NCI-H1048 (cell line): ENCODE measurements around the gene SGCA.

Experiments
- DNase-seq: peaks from one replicate; lab custom pipeline; 2025; lab: John Stamatoyannopoulos, UW

The SGCA gene

GRCh38 chr17:50194934-50195865 is 29.4 kb downstream of the SGCA start:
- DNase-seq = no peak

DNA sequence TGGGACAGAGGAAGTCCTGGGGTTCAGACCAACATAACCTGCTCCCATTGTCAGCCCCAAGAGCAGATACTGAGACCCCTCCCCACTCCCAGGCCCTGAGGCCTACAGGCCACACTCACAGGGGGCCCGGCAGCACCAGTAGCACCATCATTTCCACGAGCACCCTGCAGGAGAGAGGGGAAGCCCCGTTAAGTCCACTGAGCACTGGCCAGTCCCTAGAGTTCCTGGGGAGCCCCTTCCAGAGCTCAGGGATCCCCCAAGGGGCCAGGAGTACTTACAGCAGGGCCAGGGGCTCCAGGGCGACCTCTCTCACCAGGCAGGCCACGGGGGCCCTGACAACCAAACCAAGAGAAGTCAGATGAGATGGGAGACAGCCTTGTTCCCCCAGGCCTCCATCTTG is 30.2 kb downstream of the SGCA start:
- DNase-seq = no peak

DNA sequence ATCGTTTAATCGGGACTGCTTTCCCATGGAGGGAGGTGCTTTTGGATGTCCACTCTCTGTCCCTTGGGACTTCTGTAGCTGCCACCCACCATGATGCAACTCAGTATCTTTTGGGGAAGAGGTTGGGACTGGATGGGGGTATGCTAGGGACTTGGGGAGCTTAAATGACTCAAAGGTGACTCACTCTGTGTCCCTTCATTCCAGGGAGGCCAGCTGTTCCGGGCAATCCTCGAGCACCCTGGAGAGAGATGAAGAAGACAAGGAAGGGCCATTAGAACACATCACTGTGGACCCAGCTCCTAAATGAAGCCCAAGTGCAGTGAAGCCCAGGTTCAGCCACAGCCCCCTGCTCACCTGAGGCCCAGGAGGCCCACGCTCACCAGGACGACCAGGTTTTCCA is 31.0 kb downstream of the SGCA start:
- no peak for DNase-seq

DNA sequence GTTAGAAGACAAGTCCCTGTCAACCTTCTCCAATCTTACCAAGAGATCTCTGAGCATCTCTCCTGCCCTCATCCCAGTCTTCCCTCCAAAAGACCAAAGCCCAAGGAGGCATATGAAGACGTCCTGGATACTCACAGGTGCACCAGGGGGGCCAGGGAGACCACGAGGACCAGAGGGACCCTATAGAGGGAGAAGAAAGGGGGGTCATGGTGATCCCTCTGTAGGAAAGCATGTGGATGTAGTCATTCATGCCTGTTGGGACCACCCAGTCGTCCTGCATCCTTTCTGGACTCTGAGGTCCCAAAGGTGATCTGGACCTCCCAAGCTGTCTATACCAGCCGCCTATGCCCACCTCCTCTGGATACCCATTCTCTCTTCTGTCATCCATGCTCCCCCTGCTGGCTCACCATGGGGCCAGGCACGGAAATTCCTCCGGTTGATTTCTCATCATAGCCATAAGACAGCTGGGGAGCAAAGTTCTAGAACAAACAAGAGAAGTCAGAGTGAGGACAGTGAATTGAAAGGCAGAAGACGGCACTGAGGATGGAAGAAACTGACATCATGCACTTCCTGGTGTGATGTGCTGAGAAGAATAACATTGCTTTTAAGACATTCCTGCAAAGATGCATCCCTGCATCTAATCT is 32.3 kb downstream of the SGCA start:
- DNase-seq = no peak

DNA sequence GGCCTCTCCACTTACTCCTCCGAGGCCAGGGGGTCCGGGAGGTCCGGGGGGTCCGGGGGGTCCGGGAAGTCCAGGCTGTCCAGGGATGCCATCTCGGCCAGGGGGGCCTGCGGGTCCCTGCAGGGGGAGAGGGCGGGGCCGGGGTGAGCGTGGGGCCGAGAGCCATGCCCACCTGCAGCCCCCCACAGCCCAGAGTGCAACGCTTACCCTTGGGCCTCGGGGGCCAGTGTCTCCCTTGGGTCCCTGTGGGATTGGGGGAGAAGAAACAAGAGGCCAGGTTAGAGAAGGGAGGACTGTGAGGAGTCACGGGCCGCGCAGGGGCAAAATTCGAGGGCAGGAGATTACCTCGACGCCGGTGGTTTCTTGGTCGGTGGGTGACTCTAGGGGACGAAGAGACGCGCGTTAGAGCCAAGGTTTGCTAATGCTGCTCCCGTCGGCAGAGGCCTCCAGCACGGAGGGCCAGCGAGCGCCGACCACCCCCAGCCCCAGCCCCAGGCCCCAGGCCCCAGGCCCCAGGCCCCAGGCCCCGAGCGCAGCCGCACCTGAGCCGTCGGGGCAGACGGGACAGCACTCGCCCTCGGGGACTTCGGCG is 33.5 kb downstream of the SGCA start:
- DNase-seq = no peak

- DNase-seq = peak; percentile 63
Measured at GRCh38 chr17:50199803-50200456, 34.1 kb downstream of the SGCA start.

- peak; percentile 62 for DNase-seq
Measured at GRCh38 chr17:50200457-50201275, 34.9 kb downstream of the SGCA start.

GRCh38 chr17:50201276-50201854 is 35.6 kb downstream of the SGCA start, which contains the start of gene COL1A1:
Gene COL1A1, minus strand, starts transcription at chr17:50201631. Its CDS starts 118 bp downstream, at chr17:50201513.
- DNase-seq = no peak

GRCh38 chr17:50203086-50203485 is 37.3 kb downstream of the SGCA start:
- DNase-seq = no peak

GRCh38 chr17:50203604-50204345 is 38.0 kb downstream of the SGCA start:
- DNase-seq = no peak

DNA sequence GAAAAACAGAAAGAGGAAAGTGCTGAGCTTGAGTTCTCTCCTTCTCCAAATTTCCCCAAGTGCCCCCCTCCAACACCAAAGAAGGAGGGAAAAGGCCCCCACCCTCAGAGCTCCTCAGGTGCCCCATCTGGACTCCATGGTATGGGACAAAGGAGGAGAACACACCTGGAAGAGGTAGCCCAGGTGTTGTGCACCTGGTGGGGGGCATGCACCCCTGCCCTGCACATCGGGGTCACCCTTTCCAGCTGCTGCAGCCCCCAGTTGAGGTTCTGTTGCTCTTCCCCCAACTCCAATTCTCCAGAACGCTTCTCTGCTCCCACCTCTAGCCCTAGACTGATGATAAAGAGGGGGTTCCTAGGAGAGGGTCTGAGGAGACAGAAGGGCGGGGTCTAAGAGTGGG is 38.6 kb downstream of the SGCA start:
- no peak for DNase-seq

DNA sequence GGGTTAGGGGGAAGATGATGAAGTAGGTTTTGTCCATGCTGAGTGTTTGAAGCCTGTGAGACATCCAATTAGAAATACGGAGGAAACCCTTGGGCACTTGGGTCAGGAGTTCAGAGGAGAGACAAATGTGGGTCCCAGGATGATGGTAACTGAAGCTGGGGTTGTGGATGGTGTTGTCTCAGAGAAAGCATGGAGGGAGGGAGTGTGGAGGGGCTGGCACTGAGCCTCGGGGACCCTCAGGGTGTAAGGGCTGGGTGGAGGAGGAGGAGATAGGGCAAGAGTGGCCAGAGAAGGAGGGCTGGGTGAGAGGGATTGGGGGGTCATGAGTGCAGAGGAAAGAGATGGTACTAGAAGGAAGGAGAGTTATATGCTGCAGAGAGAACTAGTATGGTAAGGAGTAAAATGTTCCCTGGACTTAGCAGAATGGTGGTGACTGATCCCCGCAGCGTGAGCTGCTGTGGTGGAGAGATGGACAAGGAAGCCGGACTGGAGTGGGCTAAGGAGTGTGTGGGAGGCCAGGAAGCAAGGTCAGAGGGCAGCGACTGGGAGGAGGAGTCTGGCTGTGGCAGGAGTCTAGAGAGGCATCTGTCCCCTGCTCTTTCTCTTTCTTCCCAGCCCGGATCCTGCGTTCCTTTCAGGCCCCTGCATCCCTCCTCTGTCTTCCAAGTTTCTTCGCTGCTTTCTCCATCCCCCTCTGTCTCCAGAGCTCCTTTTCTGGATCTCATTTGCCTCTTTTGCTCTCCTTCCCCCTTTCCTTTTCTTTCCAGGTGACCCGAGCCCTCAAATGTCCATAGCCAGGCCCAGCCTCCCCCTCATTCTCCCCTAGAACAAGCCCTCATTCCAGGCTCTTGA is 39.5 kb downstream of the SGCA start:
- DNase-seq = no peak

DNA sequence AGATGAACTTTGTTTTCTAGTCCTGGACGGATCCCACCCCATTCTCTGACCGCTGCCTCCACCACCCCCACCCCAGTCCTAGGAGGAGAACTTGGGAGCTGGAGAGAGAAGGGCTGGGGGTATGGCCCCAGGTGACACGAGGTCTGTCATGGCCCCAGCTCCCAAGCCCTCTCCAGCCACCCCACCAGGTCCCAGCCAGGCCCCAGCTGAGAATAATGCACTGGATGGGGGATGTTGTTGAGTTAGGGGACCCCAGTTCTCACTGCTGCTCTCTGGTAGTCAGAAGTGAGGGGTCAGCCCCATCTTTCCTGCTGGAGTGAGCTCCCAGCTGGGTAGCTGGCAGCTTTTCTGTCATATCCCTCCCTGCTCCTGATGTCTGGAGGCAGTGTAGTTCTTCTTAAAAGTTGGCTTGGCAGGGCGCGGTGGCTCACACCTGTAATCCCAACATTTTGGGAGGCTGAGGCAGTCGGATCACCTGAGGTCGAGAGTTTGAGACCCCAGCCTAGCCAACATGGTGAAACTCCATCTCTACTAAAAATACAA is 40.2 kb downstream of the SGCA start:
- no peak for DNase-seq

DNA sequence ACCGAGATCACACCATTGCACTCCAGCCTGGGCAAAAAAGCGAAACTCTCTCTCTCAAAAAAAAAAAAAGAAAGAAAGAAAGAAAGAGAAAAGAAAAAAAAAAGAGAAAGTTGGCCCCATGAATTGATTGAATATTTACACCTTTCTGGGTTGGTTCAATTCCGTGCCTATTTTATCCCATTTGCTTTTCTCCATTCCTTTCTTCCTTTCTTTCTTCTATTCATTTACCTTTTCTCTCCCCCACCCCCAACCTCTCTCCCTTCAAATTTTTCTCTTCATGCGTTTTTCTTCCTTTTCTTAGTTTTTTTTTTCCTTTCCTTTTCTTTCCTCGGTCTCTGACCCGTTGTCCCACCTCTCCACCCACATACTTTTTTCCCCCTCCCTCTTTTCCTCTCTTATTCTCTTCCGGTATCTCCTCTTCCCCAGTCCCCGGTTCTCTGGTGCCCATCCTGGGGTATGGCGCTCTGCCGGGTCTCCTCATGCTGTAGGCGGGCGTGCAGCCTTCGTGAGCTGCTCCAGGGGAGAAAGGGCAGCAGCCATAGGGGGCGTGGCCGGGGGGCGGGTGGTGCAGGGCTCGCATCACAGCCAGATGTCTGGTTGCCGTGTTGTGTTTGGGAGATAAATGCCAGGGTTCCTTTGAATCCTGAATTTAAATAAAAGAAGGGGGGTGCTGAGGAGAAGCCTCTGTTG is 40.9 kb downstream of the SGCA start:
- DNase-seq = no peak

- DNase-seq = no peak
Measured at GRCh38 chr17:50207315-50207714, 41.5 kb downstream of the SGCA start.

DNA sequence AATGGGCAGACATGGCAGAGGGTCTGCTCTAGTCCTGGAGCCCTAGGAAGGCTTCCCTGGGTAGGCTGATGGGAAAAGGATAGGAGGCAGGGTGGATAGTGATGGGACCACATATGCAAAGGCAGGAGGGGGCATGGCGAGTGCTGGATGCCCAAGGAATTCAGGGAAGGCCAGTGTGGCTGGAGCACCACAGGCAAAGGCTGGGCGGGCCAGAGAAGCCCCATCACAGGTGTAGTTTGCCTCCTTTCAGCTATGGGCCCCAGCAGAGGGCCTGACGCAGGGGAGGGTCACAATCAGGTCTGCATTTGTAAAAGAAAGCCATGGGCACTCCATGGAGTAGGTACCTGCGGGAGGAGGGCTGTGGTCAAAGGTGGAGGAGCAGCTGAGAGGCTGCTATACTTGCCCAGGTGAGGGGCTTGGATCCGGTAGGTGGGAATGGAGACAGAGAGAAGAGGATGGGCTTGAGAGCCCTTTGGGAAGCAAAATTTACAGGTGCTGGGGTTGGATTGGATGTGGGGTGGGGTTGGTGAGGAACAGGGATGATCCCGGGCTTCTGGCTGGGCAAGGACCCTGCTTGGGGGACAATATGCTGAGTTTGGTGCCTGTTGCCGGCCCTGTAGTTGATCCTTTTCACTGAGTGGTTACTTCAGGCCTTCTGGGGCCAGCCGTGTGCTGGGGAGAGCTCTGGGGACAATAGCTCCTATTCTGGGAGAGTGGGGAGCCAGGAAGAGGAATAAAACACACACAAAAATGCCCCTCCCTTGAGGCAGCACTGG is 42.2 kb downstream of the SGCA start:
- DNase-seq = no peak

- DNase-seq = no peak
Measured at GRCh38 chr17:50208611-50209061, 42.8 kb downstream of the SGCA start.

GRCh38 chr17:50209133-50209471 is 43.3 kb downstream of the SGCA start:
- DNase-seq = no peak
